Smooth muscle cell of the brain vasculature (primary cell): ENCODE measurements around the gene SPG21.
A peak's percentile ranks its signal among the peaks of the same experiment; 100 is the strongest.

Experiments
- DNase-seq: peaks from one replicate; pipeline ENCODE4 v3.0.0-alpha.2; 2012; ENCODE audit warnings: low read depth, low spot score

SPG21 gene

GRCh38 chr15:64943512-64944225 lies 46.0 kb downstream of the SPG21 start:
- no peak for DNase-seq

DNA sequence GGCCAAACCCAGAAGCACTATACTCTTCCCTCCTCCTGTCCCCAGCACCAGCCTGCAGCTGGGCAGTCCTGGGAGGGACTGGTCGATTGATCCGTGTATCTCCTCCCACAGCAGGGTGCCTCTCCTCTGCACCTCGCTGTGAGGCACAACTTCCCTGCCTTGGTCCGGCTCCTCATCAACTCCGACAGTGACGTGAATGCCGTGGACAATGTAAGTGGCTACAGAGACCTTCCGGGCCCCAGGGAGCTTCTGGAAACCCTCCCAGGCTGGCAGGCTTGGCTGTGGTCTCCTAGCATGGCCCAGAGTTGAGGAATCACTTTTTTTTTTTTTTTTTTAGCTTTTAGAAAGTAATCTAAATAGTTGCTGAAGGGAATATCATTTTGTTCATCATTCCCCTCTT lies 47.4 kb downstream of the SPG21 start:
- DNase-seq = no peak

DNA sequence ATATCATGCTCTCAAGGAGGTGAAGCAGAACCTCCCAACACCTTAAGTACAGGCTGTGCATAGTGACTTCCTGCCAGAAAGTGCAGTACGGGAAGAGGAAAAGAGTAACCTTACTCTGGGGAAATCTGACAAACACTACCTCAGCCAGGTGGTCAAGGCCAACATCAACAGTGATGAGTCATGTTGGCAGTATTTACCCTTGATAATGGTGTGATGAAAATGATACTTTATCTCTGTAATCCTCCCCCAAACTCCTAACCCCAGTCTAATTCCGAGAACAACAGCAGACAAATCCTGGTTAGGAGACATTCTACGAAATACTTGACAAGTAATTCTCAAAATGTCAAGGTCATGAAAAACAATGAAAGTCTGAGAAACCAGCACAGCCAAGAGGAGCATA lies 51.5 kb downstream of the SPG21 start:
- DNase-seq = no peak

- DNase-seq = no peak
Observed at GRCh38 chr15:64934023-64934422, 55.7 kb downstream of the SPG21 start.

- DNase-seq = no peak
Observed at GRCh38 chr15:64931381-64931780, 58.3 kb downstream of the SPG21 start.

GRCh38 chr15:64930778-64931371 lies 58.8 kb downstream of the SPG21 start:
- peak; percentile 52 for DNase-seq

GRCh38 chr15:64930019-64930652 lies 59.6 kb downstream of the SPG21 start:
- DNase-seq = no peak

GRCh38 chr15:64928626-64929220 lies 61.0 kb downstream of the SPG21 start:
- DNase-seq = no peak

- no peak for DNase-seq
Observed at GRCh38 chr15:64926661-64927060, 63.1 kb downstream of the SPG21 start.

DNA sequence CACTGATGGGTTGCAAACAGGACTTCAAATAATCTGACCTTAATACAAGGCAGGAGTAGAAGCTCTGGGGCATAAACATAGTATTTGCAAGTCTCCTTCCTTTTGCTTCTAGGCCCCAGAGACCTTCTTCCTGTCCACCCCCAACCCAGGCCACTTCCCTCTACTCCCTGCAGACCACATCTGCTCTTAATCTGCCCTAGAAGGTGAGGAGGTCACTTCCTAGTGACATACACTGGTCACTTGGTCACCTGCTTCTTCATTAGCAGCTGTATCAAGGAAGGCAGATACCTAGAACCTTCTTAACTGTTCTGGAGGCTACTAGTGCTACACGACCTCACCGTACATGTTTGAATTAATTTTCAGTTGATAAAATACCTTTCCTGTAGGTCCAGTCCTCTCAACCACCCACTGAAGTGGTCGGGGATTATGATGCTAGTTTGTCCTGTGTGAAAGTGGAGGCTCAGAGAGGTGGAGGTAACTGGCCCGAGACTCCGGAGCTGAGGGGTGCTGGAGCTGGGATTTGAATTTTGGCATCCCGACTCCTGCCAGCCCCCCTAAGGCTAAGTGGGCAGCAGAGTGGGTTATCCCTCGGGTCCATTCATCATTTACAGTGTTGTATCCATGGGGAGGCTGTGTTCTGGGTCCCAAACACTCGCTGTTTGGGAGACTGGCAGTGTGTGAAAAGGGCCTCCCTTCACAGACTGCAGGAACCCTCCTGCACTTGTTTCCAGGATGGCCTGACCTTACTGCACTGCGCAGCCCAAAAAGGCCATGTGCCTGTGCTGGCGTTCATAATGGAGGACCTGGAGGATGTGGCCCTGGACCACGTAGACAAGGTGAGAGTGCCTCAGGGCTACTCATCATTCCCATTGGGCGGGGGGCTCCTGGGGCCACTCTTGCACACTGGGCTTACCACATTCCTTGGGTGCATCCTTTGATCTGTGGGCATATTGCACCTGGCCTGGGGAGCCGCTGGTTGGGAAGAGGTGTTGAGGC lies 64.1 kb downstream of the SPG21 start:
- DNase-seq = no peak

DNA sequence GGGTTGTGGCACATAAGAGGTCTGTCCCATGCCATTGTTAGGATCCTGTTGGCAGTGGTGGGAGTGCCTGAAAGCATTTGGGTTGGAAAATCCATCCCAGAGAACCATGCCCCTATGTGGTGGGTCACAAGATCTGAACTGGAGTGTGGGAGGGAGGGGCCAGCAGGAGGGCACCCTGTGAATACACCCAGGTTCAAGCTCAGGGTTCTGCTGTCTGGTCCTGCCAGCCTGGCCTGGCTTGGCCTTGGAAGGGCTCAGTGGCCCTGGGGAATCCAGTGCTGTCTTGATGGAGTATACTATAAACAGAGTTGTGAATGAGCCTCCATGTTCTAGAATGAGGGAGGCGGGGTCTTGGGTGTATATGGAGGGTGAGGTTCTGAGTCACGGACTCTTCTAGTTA lies 66.2 kb downstream of the SPG21 start:
- DNase-seq = no peak

- no peak for DNase-seq
Observed at GRCh38 chr15:64921711-64922110, 68.0 kb downstream of the SPG21 start.

- no peak for DNase-seq
Observed at GRCh38 chr15:64919721-64920120, 70.0 kb downstream of the SPG21 start.

GRCh38 chr15:64917211-64917610 lies 72.5 kb downstream of the SPG21 start:
- DNase-seq = no peak

- DNase-seq = no peak
Observed at GRCh38 chr15:64916365-64916764, 73.3 kb downstream of the SPG21 start.

DNA sequence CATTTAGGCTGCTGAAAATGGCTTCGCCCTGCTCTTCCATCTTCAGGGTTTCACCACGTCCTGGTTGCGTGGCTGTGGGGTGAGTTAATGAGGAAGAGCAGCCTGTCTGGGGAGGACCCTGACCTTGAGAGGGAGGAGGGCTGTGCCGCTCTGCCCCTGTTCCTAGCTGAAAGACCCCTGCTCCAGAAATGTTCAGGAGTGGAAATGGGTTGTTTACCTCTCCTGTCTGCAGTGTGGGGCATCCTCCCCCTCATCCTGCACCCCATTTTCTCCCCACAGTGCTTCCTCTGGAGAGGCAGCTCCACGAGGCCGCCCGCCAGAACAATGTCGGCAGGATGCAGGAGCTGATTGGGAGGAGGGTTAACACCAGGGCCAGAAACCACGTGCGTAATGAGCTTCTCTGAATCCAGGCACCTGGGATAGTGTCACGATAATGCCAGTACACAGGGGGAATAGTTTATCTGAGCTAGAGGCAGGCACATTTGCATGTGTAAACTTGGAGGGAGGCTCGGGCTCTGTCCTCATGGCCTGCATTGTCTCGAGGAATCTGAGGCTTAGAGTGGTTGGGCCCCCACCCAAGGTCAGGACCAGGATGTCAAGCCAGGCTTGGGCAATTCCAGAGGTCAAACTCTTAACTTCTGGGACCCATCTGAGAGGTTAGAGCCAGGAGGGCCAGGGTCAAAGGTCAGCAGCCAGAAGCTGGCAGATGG lies 74.0 kb downstream of the SPG21 start:
- DNase-seq = no peak
